GM19099 (cell line): ENCODE results near the gene ADAP1.

ENCODE experiments used
- POLR2A ChIP-seq: IDR thresholded peaks from 3 replicates; pipeline ENCODE4 v1.6.1; 2011; ENCODE audit warnings: low read depth; ENCODE audit not compliant: insufficient read length; ENCODE audit errors: extremely low read depth

Gene ADAP1

GRCh38 chr7:860149-860548, 94.3 kb downstream of the ADAP1 start:
- TF ChIP-seq POLR2A = no peak

- no peak for TF ChIP-seq POLR2A
Observed at GRCh38 chr7:859359-860030, 95.0 kb downstream of the ADAP1 start.

- TF ChIP-seq POLR2A = no peak
Observed at GRCh38 chr7:857661-858060, 96.8 kb downstream of the ADAP1 start.

GRCh38 chr7:856444-857095, 97.9 kb downstream of the ADAP1 start:
- TF ChIP-seq POLR2A = no peak

- TF ChIP-seq POLR2A = no peak
Observed at GRCh38 chr7:855686-856369, 98.7 kb downstream of the ADAP1 start.

GRCh38 chr7:854118-854775, 100.2 kb downstream of the ADAP1 start:
- no peak for TF ChIP-seq POLR2A

GRCh38 chr7:853366-854117, 100.9 kb downstream of the ADAP1 start:
- TF ChIP-seq POLR2A = no peak

- no peak for TF ChIP-seq POLR2A
Observed at GRCh38 chr7:851204-851603, 103.3 kb downstream of the ADAP1 start.

GRCh38 chr7:849781-850180, 104.7 kb downstream of the ADAP1 start:
- TF ChIP-seq POLR2A = no peak

GRCh38 chr7:849145-849544, 105.3 kb downstream of the ADAP1 start:
- no peak for TF ChIP-seq POLR2A
